Liver (tissue), 9 donors: ENCODE measurements around the gene KDM4C. TPM values are rescaled to one million over a fixed set of nuclear protein-coding genes. Genes with fewer than 3 reads are reported as not detected.

ENCODE experiments used
- DNase-seq: peaks from one replicate; pipeline ENCODE4 v3.0.0-alpha.2; 2017; ENCODE audit warnings: low spot score
- H3K27ac ChIP-seq, 2 donors: one replicate each; pipeline ENCODE4 v1.7.0; 2013; ENCODE audit warnings: inconsistent platforms in 2 of 2, low read length in 2 of 2, control low read depth in 1 of 2, low read depth in 1 of 2, mild to moderate bottlenecking in 1 of 2
- H3K27me3 ChIP-seq, 4 donors: one replicate each; pipeline versions ENCODE4 v1.6.1 to v1.7.0; 2013; ENCODE audit warnings: low read length in 3 of 4, inconsistent platforms in 1 of 4, mild to moderate bottlenecking in 1 of 4, moderate library complexity in 1 of 4; ENCODE audit not compliant: control insufficient read depth in 4 of 4, insufficient read depth in 4 of 4
- H3K36me3 ChIP-seq, 4 donors: one replicate each; pipeline versions ENCODE4 v1.6.1 to v1.7.0; 2013; ENCODE audit warnings: low read length in 3 of 4, mild to moderate bottlenecking in 3 of 4, low read depth in 1 of 4, moderate library complexity in 1 of 4; ENCODE audit not compliant: control insufficient read depth in 4 of 4, insufficient read depth in 3 of 4
- H3K4me1 ChIP-seq, 4 donors: one replicate each; pipeline versions ENCODE4 v1.6.1 to v1.7.0; 2013; ENCODE audit warnings: low read length in 3 of 4, mild to moderate bottlenecking in 3 of 4, moderate library complexity in 1 of 4; ENCODE audit not compliant: control insufficient read depth in 4 of 4, insufficient read depth in 4 of 4
- H3K4me3 ChIP-seq, 3 donors: one replicate each; pipeline versions ENCODE4 v1.6.1 to v1.7.0; 2013; ENCODE audit warnings: low read length in 3 of 3, control low read depth in 1 of 3, low read depth in 1 of 3, mild to moderate bottlenecking in 1 of 3
- H3K9ac ChIP-seq, 2 donors: one replicate each; pipeline ENCODE4 v1.7.0; 2013; ENCODE audit warnings: low read length in 2 of 2, mild to moderate bottlenecking in 2 of 2, moderate library complexity in 2 of 2, control low read depth in 1 of 2, low read depth in 1 of 2
- H3K9me3 ChIP-seq, 4 donors: one replicate each; pipeline versions ENCODE4 v1.6.1 to v1.7.0; 2013; ENCODE audit warnings: low read length in 3 of 4; ENCODE audit not compliant: control insufficient read depth in 4 of 4
- EGR1 ChIP-seq, 2 donors: IDR thresholded peaks; 2 replicates each; pipeline ENCODE4 v1.6.1; 2016 to 2018; ENCODE audit warnings: antibody characterized with exemption in 2 of 2, low read depth in 2 of 2
- FOXA1 ChIP-seq: IDR thresholded peaks from 2 replicates; pipeline ENCODE4 v1.6.1; 2016; ENCODE audit warnings: antibody characterized with exemption
- GABPA ChIP-seq, 2 donors: IDR thresholded peaks in 1 of 2; conservative IDR thresholded peaks in 1 of 2; 2 replicates each; pipeline ENCODE4 v1.6.1; 2016; ENCODE audit warnings: antibody characterized with exemption in 2 of 2, mild to moderate bottlenecking in 1 of 2, moderate library complexity in 1 of 2
- JUND ChIP-seq, 2 donors: IDR thresholded peaks; 2 replicates each; pipeline ENCODE4 v1.6.1; 2016; ENCODE audit warnings: antibody characterized with exemption in 2 of 2
- NR2F2 ChIP-seq: IDR thresholded peaks from 2 replicates; pipeline ENCODE4 v1.6.1; 2016; ENCODE audit warnings: antibody characterized with exemption
- RAD21 ChIP-seq, 2 donors: IDR thresholded peaks; 2 replicates each; pipeline ENCODE4 v1.6.1; 2016; ENCODE audit warnings: antibody characterized with exemption in 2 of 2, mild to moderate bottlenecking in 2 of 2
- RXRA ChIP-seq, 2 donors: IDR thresholded peaks; 2 replicates each; pipeline ENCODE4 v1.6.1; 2017 to 2018; ENCODE audit warnings: antibody characterized with exemption in 2 of 2, mild to moderate bottlenecking in 1 of 2
- SP1 ChIP-seq: IDR thresholded peaks from 2 replicates; pipeline ENCODE4 v1.6.1; 2018; ENCODE audit warnings: antibody characterized with exemption, mild to moderate bottlenecking
- TAF1 ChIP-seq: conservative IDR thresholded peaks from 2 replicates; pipeline ENCODE4 v1.6.1; 2016; ENCODE audit warnings: antibody characterized with exemption, mild to moderate bottlenecking
- YY1 ChIP-seq: IDR thresholded peaks from 2 replicates; pipeline ENCODE4 v1.6.1; 2016; ENCODE audit warnings: antibody characterized with exemption, mild to moderate bottlenecking
- WGBS: extraction: QIAGEN DNeasy Blood & Tissue Kit; methylation state at CpG from one replicate; pipeline ENCODE4 v1.1.7; 2013; 5-methylcytosine and 5-hydroxymethylcytosine counted together
- polyA plus RNA-seq, 2 donors: library from polyadenylated mRNA; stranded (reverse) in 1 of 2; unstranded in 1 of 2; fragments of 200-250 nt in 1 of 2; fragments of >200 nt in 1 of 2; fragmentation: Nextera tagmentation in 1 of 2; extraction: Ambion mirVana in 1 of 2; gene quantifications; one replicate each; pipeline versions ENCODE4 v1.2.1 to v1.2.3, GENCODE V29; 2013 to 2015
- total RNA-seq, 2 donors: library from RNA; depleted of rRNA; stranded (reverse); fragments of >200 nt; gene quantifications; one replicate each; pipeline ENCODE4 v1.2.3, GENCODE V29; 2014
- TF ChIP-seq, protein P1 (sequence below): IDR thresholded peaks from 2 replicates; pipeline ENCODE4 v1.6.1; 2016; ENCODE audit warnings: antibody characterized with exemption
- TF ChIP-seq, protein P2 (sequence below): IDR thresholded peaks from 2 replicates; pipeline ENCODE4 v1.6.1; 2016; ENCODE audit warnings: antibody characterized with exemption, mild to moderate bottlenecking
- donor health status: healthy.
- donor health status: healthy.
- donor health status: healthy.
- donor health status: healthy.
- donor health status: healthy.

Gene KDM4C
- total and polyA plus RNA-seq, 4 donors = 4.3 to 40.2 (median 24.0) TPM

DNA sequence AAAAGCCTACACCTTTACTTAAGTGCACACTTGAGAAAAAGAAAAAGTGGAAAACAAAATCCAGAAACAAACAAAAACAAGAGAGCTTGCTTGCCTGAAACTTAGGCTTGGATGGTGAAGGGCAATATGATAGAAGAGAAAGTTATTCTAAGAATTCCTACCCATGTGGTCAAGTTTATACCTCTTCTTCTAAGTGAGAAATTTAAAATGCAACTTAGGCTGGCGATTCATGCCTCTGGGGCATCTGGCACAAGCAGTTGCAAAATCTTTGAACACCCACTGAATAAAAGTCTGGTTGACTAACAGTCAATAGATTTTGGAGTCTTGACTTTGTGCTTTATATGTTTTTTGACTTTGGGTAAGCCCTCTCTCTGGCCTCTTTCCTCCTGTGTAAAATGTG, 239.6 kb downstream of the KDM4C start:
- WGBS = 97% methylated on average over 1 of the region's 1 CpG
- Histone ChIP-seq H3K27me3 (no peaks in the 10 kb centered on the region), H3K9ac (no peak overlapping the region), H3K9me3 (no peaks in the 10 kb centered on the region), H3K4me3 (no peak overlapping the region), H3K4me1 (no peaks in the 10 kb centered on the region), H3K27ac (no peak overlapping the region), H3K36me3 (peaks cover 3 to 16% (median 7%) of the 10 kb centered on the region in 4 donors)
- TF ChIP-seq NR2F2 (no peak), JUND (IDR thresholded peaks at IDR 0.05) (no peak), RXRA (IDR thresholded peaks at IDR 0.05) (no peak), TAF1 (no peak), GABPA (IDR thresholded peaks at IDR 0.05 in 1 of 2, conservative IDR thresholded peaks at IDR 0.05 in 1 of 2) (no peak)
- TF ChIP-seq, protein P1, sequence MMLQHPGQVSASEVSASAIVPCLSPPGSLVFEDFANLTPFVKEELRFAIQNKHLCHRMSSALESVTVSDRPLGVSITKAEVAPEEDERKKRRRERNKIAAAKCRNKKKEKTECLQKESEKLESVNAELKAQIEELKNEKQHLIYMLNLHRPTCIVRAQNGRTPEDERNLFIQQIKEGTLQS = no peak
- DNase-seq = no peak

DNA sequence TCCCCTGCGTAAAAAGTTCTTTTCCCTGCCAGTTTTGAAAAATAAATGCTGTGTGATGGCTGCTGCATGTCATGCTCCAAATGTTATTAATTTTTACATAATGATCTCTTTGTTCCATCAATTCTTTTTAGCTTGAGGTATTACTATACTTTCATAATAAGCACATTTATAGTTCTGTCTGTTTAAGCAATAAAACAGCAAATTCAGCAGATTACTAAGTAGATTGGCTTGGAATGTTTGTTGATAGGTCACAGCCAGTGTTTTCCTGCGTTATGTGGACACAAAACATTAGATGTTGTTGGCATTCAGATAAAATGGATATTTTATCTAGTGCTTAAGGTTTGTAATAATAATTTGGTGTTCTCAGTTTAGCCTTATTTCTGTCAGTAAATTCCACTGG, 242.0 kb downstream of the KDM4C start:
- H3K9ac ChIP-seq = no peak overlapping the region
- no peaks in the 10 kb centered on the region for H3K4me1 ChIP-seq
- H3K36me3 ChIP-seq = peaks cover 2 to 14% (median 5%) of the 10 kb centered on the region in 4 donors
- WGBS = 73% methylated on average over 2 of the region's 2 CpGs
- no peak overlapping the region for H3K4me3 ChIP-seq
- H3K27me3 ChIP-seq = no peaks in the 10 kb centered on the region
- TF ChIP-seq RAD21 (IDR thresholded peaks at IDR 0.05) (no peak), EGR1 (IDR thresholded peaks at IDR 0.05; ENCODE audit: low read depth in 2 of 2) (no peak)
- TF ChIP-seq, protein P2, sequence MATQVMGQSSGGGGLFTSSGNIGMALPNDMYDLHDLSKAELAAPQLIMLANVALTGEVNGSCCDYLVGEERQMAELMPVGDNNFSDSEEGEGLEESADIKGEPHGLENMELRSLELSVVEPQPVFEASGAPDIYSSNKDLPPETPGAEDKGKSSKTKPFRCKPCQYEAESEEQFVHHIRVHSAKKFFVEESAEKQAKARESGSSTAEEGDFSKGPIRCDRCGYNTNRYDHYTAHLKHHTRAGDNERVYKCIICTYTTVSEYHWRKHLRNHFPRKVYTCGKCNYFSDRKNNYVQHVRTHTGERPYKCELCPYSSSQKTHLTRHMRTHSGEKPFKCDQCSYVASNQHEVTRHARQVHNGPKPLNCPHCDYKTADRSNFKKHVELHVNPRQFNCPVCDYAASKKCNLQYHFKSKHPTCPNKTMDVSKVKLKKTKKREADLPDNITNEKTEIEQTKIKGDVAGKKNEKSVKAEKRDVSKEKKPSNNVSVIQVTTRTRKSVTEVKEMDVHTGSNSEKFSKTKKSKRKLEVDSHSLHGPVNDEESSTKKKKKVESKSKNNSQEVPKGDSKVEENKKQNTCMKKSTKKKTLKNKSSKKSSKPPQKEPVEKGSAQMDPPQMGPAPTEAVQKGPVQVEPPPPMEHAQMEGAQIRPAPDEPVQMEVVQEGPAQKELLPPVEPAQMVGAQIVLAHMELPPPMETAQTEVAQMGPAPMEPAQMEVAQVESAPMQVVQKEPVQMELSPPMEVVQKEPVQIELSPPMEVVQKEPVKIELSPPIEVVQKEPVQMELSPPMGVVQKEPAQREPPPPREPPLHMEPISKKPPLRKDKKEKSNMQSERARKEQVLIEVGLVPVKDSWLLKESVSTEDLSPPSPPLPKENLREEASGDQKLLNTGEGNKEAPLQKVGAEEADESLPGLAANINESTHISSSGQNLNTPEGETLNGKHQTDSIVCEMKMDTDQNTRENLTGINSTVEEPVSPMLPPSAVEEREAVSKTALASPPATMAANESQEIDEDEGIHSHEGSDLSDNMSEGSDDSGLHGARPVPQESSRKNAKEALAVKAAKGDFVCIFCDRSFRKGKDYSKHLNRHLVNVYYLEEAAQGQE = no peak
- H3K9me3 ChIP-seq = no peaks in the 10 kb centered on the region
- DNase-seq = no peak
- H3K27ac ChIP-seq = no peak overlapping the region

DNA sequence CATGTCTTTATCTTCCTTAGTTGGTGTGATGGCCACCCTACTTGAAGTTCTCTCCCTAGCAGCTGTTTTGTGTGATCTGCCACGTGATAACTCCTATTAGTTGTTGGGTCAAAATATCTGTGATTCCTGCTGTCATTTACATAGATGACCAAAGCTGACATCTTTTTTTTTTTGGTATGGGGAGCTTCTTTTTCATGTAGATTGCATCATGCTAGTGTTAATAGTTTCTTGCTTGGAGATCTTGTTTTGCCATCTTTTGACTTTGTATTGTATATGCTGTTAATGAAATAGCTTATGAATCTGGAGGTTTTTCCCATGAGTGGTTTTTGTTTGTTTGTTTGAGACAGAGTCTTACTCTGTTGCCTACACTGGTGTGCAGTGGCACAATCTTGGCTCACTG, 243.8 kb downstream of the KDM4C start:
- 99% methylated on average over 1 of the region's 1 CpG for WGBS
- TF ChIP-seq YY1 = no peak
- TF ChIP-seq GABPA (IDR thresholded peaks at IDR 0.05 in 1 of 2, conservative IDR thresholded peaks at IDR 0.05 in 1 of 2) = no peak
- no peak for TF ChIP-seq SP1
- no peak for TF ChIP-seq JUND (IDR thresholded peaks at IDR 0.05)
- TF ChIP-seq, protein P2 = no peak
- TF ChIP-seq, protein P1 = no peak
- TF ChIP-seq FOXA1 = no peak
- TF ChIP-seq NR2F2 = no peak
- no peak for DNase-seq

More for the DNA sequence above, 243.8 kb downstream of the KDM4C start:
- H3K4me3 ChIP-seq = no peak overlapping the region
- H3K36me3 ChIP-seq = peaks cover 0 to 3% (median 1%) of the 10 kb centered on the region in 4 donors
- no peaks in the 10 kb centered on the region for H3K27me3 ChIP-seq
- no peaks in the 10 kb centered on the region for H3K9me3 ChIP-seq
- no peaks in the 10 kb centered on the region for H3K4me1 ChIP-seq
- H3K27ac ChIP-seq = no peak overlapping the region
- no peak overlapping the region for H3K9ac ChIP-seq
